ENCODE data around the gene TMEM40.
"Not testable (repeated sequence)": the region's sequence is repeated elsewhere in the genome, so short reads cannot be mapped to it uniquely, and the experiment has no call there.

DNA sequence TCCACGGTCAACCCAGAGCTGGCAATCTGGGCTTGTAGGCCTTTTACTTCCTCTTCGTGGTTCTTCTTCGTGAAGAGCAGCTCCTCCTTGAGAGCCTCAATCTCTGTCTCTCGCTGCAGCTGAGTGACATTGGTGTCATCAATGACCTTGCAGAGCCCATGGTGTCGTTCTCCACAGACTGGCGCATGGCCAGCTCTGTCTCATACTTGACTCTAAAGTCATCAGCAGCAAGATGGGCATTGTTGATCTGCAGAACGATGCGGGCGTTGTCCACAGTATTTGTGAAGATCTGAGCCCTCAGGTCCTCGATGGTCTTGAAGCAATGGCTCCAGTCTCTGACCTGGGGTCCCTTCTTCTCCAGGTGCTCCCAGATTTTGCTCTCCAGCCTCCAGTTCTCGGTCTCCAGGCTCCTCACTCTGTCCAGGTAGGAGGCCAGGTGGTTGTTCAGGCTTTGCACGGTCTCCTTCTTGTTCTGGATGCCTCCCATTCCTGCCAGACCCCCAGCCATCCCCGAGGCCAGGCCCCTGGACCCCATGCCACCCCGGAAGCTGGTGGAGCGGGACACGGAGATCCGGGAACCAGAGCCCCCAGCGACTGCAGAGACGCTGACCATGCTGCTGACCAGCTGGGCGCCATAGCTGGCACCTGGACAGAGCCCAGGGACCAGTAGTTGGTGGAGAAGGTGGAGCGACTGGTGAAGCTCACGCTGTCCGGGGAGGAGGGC is 29.1 kb upstream of the TMEM40 start:
- TF ChIP-seq EZH2 (IDR thresholded peaks at IDR 0.05; ENCODE audit: low read depth, unreplicated experiment); NANOG (IDR thresholded peaks at IDR 0.05; ENCODE audit: borderline replicate concordance): not testable (repeated sequence)
- TF ChIP-seq, protein P1, sequence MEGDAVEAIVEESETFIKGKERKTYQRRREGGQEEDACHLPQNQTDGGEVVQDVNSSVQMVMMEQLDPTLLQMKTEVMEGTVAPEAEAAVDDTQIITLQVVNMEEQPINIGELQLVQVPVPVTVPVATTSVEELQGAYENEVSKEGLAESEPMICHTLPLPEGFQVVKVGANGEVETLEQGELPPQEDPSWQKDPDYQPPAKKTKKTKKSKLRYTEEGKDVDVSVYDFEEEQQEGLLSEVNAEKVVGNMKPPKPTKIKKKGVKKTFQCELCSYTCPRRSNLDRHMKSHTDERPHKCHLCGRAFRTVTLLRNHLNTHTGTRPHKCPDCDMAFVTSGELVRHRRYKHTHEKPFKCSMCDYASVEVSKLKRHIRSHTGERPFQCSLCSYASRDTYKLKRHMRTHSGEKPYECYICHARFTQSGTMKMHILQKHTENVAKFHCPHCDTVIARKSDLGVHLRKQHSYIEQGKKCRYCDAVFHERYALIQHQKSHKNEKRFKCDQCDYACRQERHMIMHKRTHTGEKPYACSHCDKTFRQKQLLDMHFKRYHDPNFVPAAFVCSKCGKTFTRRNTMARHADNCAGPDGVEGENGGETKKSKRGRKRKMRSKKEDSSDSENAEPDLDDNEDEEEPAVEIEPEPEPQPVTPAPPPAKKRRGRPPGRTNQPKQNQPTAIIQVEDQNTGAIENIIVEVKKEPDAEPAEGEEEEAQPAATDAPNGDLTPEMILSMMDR (conservative IDR thresholded peaks at IDR 0.05; ENCODE audit: low read depth in 2 of 2) = not testable (repeated sequence)

All from GM23338 (cell line).